Lower leg skin (tissue), 3 donors: Measurements from ENCODE around the gene HNRNPC.

Experiments used
- POLR2A ChIP-seq, 2 donors: fragments of 450-650 bp; IDR thresholded peaks; one replicate each; pipeline ENCODE4 v1.6.1; 2016 to 2017; ENCODE audit warnings: antibody characterized with exemption in 2 of 2, mild to moderate bottlenecking in 1 of 2, moderate library complexity in 1 of 2
- TF ChIP-seq, protein P1 (sequence below), 3 donors: fragments of 450-650 bp; IDR thresholded peaks; one replicate each; pipeline ENCODE4 v1.5.1; 2016; ENCODE audit warnings: antibody characterized with exemption in 3 of 3, mild to moderate bottlenecking in 3 of 3, moderate library complexity in 2 of 3

DNA sequence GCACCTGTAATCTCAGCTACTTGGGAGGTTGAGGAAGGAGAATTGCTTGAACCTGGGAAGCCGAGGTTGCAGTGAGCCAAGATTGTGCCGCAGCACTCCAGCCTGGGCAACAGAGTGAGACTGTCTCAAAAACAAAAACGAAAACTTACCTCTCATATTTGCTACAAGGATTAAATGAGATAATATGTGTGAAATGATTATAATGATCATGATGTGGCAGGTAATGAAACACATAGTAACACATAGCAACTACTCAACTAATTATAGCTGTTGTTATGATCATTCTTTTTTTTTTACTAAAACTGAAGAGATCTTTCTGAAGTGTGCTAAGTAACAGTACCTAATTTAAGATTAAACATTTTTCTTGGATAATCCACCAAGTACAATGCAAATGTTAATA lies 40.7 kb upstream of the HNRNPC start:
- TF ChIP-seq, protein P1, sequence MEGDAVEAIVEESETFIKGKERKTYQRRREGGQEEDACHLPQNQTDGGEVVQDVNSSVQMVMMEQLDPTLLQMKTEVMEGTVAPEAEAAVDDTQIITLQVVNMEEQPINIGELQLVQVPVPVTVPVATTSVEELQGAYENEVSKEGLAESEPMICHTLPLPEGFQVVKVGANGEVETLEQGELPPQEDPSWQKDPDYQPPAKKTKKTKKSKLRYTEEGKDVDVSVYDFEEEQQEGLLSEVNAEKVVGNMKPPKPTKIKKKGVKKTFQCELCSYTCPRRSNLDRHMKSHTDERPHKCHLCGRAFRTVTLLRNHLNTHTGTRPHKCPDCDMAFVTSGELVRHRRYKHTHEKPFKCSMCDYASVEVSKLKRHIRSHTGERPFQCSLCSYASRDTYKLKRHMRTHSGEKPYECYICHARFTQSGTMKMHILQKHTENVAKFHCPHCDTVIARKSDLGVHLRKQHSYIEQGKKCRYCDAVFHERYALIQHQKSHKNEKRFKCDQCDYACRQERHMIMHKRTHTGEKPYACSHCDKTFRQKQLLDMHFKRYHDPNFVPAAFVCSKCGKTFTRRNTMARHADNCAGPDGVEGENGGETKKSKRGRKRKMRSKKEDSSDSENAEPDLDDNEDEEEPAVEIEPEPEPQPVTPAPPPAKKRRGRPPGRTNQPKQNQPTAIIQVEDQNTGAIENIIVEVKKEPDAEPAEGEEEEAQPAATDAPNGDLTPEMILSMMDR (IDR thresholded peaks at IDR 0.05): no peak
- no peak for TF ChIP-seq POLR2A (IDR thresholded peaks at IDR 0.05)
